Mononuclear cell (primary cell): ENCODE measurements around the gene CHFR. TPM values are rescaled to one million over a fixed set of nuclear protein-coding genes. Genes with fewer than 3 reads are reported as not detected.
"Not testable (repeated sequence)": the region's sequence is repeated elsewhere in the genome, so short reads cannot be mapped to it uniquely, and the experiment has no call there.

Experiments used
- H3K27me3 ChIP-seq: 2 replicates; pipeline ENCODE4 v1.6.0; 2011; ENCODE audit warnings: low read length, control low read depth; ENCODE audit not compliant: insufficient read depth
- H3K4me1 ChIP-seq: 2 replicates; pipeline ENCODE4 v1.5.1; 2011; ENCODE audit warnings: mild to moderate bottlenecking, low read length, control low read depth; ENCODE audit not compliant: insufficient read depth
- H3K4me3 ChIP-seq: 2 replicates; pipeline ENCODE4 v1.5.1; 2011; ENCODE audit warnings: mild to moderate bottlenecking, low read length, moderate library complexity
- H3K9me3 ChIP-seq: 2 replicates; pipeline ENCODE4 v1.5.1; 2011; ENCODE audit warnings: low read depth, mild to moderate bottlenecking, control low read depth, low read length
- total RNA-seq: library from RNA; depleted of rRNA; stranded (reverse); fragments of >200 nt; gene quantifications from one replicate; pipeline ENCODE4 v1.2.3, GENCODE V29; 2012

The CHFR gene
- total RNA-seq, 1 donor, result 51.2 TPM

DNA sequence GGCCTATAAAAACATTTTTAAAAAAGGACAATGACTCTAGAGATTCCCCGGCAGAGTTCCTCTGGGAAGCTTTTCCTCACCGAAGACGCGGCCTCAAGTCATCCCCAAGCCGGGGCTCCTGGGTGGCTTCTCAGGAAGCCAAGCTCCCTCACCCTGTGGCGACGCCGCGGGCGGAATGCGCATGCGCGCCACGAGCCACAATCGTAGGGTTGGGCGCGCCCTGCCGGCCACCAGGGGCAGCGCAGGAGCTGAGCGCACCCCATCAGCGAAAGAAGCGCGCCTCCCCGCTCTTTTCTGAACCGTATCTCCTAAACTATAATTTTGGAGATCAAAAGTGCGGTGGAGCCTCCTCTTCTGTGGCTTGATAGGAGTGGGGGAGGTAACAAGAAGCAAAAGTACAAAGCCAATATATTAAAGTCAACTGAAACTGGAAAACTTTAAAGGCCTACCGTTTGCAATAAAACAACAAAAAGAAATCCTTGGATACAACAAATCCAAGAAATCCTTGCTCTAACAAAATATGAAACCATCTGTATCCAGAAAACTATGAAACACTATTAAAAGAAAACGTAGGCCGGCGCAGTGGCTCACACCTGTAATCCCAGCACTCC is 17.4 kb upstream of the CHFR start:
- Histone ChIP-seq H3K4me3 (no peak overlapping the region), H3K27me3 (peaks cover 23% of the 10 kb centered on the region), H3K9me3 (no peaks in the 10 kb centered on the region), H3K4me1 (peaks cover 18% of the 10 kb centered on the region)

DNA sequence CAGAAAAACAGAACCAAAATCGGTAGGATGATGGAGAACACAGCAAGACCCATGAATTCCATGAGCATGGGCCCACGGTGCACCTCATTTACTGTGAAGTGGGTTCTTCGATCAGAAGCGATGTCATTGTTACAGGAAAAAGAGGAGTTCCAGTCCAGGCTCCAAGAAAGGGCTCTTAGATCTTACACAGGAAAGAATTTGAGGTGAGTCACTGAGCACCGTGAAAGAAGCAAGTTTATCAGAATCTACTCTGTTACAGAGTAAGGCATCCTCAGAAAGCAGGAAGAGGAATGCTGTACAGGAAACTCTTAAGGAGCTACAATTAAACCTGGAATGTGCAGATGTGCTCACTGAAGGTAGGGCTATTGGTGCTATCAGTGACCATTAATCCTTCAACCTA is 11.6 kb upstream of the CHFR start:
- no peaks in the 10 kb centered on the region for H3K27me3 ChIP-seq
- H3K9me3 ChIP-seq, result no peaks in the 10 kb centered on the region
- no peaks in the 10 kb centered on the region for H3K4me1 ChIP-seq
- H3K4me3 ChIP-seq, result no peak overlapping the region

DNA sequence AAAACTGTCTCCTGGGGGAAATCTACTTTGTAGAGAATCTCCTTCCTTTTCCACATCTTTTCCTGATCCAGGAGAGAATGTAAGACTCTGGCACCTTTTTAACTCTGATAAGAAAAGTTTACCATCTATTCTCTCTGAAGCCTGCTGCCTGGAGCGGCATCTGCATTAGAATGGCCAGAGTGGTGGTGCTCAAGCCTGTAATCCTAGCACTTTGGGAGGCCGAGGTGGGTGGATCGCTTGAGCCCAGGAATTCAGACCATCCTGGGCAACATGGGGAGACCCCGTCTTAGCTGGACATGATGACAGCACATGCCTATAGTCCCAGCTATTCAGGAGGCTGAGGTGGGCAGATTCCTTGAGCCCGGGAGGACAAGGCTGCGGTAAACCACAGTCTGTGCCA is 1.4 kb upstream of the CHFR start:
- no peak overlapping the region for H3K4me3 ChIP-seq
- H3K9me3 ChIP-seq, result no peaks in the 10 kb centered on the region
- no peaks in the 10 kb centered on the region for H3K27me3 ChIP-seq
- H3K4me1 ChIP-seq, result peaks cover 13% of the 10 kb centered on the region

DNA sequence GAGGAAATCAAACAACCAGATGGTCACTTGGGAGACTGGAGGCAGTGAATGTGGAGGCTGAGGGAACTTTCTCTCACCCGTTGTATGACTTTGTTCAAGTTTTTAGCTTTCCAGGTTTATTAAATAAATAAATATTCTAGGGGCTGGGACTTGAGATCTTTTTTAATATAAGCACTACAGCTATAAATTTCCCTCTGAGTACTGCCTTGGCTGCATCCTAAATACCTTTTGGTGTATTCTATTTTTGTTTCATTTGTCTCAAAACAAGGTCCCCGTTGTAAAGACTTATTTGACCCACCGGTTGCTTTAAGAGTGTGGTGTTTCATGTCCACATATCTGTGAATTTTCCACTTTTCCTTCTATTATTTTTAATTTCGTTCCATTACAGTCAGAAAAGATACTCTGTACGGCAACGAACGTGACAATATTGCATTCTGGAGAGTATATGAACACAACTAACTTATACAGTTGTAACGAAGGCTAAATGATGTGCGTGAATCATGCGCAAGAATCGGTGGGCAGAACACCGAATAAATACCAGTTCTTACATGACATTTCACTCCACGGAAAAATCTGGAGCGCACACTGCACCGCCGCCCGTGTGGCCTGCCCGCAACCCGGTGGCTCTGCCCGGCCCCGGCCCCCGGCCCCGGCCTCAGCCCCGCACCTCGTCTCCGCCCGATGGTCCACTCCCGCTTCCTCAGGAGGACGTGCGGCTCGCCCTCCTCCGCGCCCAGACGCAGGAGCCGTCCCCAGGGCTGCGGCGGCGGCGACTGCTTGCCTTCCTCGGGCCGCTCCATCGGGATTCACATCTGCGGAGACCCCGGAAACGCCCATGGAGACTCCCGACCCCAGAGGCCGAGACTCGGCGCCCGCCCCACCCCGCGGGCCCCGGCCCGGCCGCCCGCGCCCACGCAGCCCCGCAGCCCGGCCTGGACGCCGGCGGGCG is 602 bp downstream of the CHFR start:
- Histone ChIP-seq H3K9me3 (no peaks in the 10 kb centered on the region), H3K4me3 (peak overlapping the region; percentile 81), H3K4me1 (peaks cover 13% of the 10 kb centered on the region), H3K27me3 (no peaks in the 10 kb centered on the region)

DNA sequence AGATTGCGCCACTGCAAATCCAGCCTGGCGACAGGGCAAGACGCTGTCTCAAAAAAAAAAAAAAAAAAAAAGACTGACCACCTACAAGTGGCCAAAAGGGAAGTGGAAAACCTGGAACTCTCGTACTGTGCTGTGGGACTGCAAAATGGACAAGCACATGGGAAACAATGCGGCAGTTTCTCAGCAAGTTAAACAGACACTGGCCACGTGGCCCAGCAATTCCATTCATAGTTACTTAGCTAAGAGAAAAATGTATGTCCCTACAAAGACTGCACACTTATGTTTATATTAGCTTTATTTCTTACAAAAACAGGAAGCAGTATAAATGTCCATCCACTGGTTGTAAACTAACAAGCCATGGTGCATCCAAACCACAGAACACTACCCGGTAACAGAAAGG is 5.6 kb downstream of the CHFR start:
- Histone ChIP-seq H3K4me1 (peaks cover 6% of the 10 kb centered on the region), H3K27me3 (no peaks in the 10 kb centered on the region), H3K4me3 (no peak overlapping the region), H3K9me3 (no peaks in the 10 kb centered on the region)

DNA sequence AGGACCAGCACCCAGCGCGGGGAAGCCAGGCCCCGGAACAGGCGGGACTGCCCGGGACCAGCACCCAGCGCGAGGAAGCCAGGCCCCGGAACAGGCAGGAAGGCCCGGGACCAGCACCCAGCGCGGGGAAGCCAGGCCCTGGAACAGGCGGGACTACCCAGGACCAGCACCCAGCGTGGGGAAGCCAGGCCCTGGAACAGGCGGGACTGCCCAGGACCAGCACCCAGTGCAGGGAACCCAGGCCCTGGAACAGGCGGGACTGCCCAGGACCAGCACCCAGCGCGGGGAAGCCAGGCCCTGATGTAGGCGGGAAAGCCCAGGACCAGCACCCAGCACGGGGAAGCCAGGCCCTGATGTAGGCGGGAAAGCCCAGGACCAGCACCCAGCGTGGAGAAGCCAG is 12.8 kb downstream of the CHFR start:
- not testable (repeated sequence) for H3K9me3 ChIP-seq, H3K4me1 ChIP-seq, H3K4me3 ChIP-seq, H3K27me3 ChIP-seq

DNA sequence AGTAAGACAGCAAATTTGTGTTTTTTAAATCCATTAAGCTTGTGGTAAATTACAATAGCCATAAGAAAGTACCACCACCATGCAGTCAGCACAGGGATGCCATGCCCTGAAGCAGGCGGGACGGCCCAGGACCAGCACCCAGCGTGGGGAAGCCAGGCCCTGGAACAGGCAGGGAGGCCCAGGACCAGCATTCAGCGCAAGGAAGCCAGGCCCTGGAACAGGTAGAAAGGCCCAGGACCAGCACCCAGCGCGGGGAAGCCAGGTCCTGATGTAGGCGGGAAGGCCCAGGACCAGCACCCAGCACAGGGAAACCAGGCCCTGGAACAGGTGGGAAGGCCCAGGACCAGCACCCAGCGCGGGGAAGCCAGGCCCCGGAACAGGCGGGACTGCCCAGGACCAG is 13.2 kb downstream of the CHFR start:
- Histone ChIP-seq H3K27me3 (no peaks in the 10 kb centered on the region), H3K4me3 (no peak overlapping the region), H3K4me1 (peaks cover 5% of the 10 kb centered on the region), H3K9me3 (no peaks in the 10 kb centered on the region)

DNA sequence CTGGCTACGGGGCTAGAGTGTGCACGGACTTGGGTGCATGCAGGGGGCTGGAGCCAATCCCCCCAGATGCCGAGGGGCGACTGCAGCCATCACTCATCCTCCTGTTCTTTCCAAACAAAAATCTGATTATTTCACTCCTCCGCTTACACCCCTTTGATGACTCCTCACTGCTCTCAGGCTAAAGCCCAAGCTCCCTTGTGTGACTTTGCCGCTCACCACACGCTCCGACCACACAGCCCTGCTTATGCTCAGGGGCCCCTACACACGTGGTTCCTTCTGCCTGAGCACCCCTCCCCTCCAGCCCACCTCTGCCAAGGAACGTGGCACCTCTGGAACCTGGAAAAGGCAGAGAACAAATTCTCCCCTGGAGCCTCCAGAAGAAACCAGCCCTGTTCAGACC is 13.7 kb downstream of the CHFR start:
- Histone ChIP-seq H3K4me1 (peaks cover 5% of the 10 kb centered on the region), H3K4me3 (no peak overlapping the region), H3K9me3 (no peaks in the 10 kb centered on the region), H3K27me3 (no peaks in the 10 kb centered on the region)

DNA sequence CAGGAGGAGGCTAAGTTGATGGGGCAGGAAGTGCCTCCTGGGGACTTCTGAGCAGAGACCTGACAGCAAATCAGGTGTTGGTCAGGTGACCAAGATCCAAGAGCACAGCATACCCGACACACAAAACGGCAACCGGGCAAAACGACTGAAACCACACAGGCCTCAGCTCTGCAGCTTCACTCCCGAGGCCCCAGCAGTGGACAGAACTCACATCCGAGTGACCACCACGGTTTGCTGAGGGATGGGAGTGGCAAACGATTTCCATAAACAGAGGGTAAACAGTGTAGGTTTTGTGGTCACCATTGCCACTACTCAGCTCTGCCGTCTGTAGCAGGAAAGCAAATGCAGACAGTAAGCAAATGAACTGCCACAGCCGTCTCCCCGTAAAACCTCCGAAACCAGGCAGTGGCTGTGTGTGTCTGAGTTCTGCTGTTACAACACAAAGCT is 14.4 kb downstream of the CHFR start:
- H3K4me3 ChIP-seq, result no peak overlapping the region

DNA sequence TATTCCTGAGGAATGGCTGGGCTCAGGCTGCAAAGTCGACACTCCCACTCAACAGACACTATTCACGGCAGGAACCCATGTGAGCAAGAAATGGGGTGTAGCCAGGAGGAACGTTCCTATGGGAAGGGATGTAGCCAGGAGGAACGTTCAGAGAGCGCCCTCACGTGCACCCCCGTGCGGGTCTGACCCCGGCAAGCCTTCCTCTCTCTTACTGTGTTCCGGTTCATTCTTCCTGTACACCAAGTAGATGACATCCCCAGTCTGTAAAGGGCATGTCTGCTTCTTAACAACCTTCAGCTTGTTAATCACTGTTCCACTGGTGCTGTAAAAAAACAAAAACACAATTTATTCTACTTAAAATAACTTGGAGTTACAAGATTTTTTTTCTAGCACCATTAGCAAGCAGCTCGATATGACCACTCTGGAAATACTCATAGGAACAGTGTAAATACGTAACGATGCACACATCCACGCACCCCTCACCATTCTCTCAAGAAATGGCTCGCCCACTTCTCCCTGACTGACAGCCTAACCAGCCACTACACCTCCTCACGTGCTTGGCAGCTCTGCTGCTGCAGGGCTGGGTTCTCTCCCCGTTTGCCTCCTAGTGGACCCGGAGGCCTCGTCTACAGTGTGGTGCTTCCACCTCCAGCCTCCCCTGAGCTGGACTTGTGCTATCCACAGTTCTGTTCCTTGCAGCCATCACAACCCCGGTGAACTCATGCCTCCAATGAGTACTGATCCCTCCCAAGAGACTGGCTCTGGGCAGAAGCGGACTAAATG is 15.1 kb downstream of the CHFR start:
- Histone ChIP-seq H3K27me3 (no peaks in the 10 kb centered on the region), H3K9me3 (no peaks in the 10 kb centered on the region), H3K4me1 (peaks cover 8% of the 10 kb centered on the region), H3K4me3 (no peak overlapping the region)

More for the DNA sequence above, 14.4 kb downstream of the CHFR start:
- Histone ChIP-seq H3K9me3 (no peaks in the 10 kb centered on the region), H3K4me1 (peaks cover 5% of the 10 kb centered on the region), H3K27me3 (no peaks in the 10 kb centered on the region)

DNA sequence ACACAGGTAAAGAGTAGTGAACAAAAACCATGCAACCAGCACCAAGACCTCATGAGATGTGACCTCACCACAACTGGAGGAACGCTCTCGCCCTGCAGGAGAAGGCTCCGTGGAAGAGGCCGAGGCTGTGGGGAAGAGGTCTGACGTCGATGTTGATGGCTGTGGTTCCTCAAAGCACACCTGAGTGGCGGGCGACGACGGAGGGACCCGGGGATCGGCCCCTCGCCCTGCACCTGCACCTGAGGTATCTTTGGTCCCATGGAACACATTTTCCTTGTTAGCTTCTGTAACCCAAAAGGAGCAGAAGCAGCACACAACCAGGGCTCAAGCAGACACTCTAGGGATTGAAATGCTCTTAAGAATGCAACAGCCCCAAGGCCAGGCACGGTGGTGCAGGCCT is 17.9 kb downstream of the CHFR start:
- no peaks in the 10 kb centered on the region for H3K27me3 ChIP-seq
- H3K9me3 ChIP-seq, result peaks cover 8% of the 10 kb centered on the region
- no peak overlapping the region for H3K4me3 ChIP-seq
- peaks cover 9% of the 10 kb centered on the region for H3K4me1 ChIP-seq

DNA sequence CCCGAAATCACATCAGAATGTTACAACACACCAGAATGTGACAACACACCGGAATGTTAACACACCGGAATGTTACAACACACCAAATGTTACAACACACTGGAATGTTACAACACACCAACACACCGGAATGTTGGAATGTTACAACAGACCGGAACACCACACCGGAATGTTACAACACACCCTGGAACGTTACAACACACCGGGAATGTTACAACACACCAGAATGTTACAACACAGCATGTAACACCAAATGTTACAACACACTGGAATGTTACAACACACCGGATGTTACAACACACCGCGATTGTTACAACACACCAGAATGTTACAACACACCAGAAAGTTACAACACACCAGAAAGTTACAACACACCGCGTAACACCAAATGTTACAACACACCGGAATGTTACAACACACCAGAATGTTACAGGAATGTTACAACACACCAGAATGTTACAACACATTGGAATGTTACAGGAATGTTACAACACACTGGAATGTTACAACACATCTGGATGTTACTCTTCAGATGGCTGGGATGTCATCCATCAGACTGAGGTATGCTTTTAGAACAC is 21.1 kb downstream of the CHFR start:
- Histone ChIP-seq H3K4me3 (no peak overlapping the region), H3K9me3 (peaks cover 8% of the 10 kb centered on the region), H3K4me1 (peaks cover 4% of the 10 kb centered on the region), H3K27me3 (no peaks in the 10 kb centered on the region)

DNA sequence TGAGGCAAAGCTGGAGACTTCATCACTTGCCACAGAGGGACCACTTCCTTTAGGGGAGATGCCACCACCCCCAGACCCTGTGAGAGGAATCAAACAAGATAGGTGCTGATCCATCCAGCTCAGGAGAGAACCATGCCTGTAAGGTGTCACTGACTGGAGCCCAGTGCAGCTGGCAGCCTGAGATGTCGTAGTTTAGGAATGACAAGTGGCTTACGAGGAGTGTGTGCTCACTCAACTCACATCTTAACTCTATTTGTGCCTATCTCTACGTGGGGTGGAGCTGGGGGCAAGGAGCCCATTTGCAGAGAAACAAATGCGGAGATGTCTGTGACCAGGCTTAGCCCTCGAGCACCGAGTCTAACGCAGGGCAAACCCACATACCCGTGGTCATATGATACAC is 25.8 kb downstream of the CHFR start:
- Histone ChIP-seq H3K4me1 (no peaks in the 10 kb centered on the region), H3K27me3 (no peaks in the 10 kb centered on the region), H3K4me3 (no peak overlapping the region), H3K9me3 (peaks cover 7% of the 10 kb centered on the region)

DNA sequence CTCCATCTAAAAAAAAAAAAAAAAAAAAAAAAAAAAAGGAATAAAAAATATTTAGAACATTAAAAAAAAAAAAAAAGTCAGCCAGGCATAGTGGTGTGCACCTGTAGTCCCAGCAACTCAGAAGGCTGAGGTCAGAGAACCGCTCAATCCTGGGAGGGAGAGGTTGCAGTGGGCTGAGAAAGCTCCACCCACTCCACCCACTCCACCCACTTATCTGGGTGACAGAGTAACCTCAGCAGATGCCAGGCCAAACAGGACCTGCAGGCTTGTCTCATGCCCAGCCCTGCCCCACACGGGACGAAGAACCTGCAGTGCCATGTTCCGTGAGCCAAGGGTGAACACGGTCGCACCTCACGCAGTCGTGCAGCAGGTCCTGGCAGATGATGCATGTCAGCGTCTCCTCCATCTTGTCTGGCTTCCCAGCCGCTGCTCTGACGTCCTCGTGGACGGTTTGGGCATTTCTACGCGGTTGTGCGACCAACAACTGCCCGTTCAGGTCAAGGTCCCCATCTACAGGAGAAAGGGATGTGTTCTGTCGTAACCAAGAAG is 28.6 kb downstream of the CHFR start:
- Histone ChIP-seq H3K4me1 (no peaks in the 10 kb centered on the region), H3K9me3 (no peaks in the 10 kb centered on the region), H3K27me3 (no peaks in the 10 kb centered on the region), H3K4me3 (no peak overlapping the region)

DNA sequence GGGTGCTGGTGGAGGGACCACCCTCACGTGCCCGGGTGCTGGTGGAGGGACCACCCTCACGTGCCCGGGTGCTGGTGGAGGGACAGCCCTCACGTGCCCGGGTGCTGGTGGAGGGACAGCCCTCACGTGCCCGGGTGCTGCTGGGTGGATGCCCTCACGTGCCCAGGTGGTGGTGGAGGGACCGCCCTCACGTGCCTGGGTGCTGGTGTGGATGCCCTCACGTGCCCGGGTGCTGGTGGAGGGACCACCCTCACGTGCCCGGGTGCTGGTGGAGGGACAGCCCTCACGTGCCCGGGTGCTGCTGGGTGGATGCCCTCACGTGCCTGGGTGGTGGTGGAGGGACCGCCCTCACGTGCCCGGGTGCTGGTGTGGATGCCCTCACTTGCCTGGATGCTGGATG is 30.4 kb downstream of the CHFR start:
- H3K9me3 ChIP-seq, H3K27me3 ChIP-seq, H3K4me1 ChIP-seq, H3K4me3 ChIP-seq: not testable (repeated sequence)
